HG02678 (cell line): ENCODE measurements around the gene SPOCD1.

Experiments
- ATAC-seq: cut with Tn5 transposase; IDR thresholded peaks from one replicate; pipeline ENCODE4 v1.9.1; 2021; ENCODE audit warnings: mild to moderate bottlenecking, moderate library complexity; ENCODE audit not compliant: unreplicated experiment

SPOCD1 gene

DNA sequence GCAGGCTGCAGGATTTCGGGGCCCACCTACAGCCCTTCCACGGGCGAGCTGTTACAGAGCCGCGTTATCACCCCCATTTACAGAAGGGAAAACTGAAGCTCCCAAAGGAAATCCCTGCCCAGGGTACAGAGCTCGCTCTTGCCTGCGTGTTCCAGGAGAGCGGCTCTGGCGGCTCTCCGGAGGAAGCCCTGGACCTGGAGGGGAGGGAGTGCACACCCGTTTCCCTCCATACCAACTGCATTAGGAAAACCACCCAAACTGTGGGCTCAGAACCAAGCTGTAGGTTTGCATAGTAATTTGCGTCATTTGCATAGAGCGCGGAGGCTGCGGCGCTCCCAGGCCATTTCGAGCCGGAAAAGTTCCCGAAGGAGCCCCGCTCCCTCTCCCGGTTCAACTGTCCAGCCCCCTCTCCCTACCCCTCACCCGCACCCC, 27.0 kb downstream of the SPOCD1 start:
- ATAC-seq: peak; percentile 20

DNA sequence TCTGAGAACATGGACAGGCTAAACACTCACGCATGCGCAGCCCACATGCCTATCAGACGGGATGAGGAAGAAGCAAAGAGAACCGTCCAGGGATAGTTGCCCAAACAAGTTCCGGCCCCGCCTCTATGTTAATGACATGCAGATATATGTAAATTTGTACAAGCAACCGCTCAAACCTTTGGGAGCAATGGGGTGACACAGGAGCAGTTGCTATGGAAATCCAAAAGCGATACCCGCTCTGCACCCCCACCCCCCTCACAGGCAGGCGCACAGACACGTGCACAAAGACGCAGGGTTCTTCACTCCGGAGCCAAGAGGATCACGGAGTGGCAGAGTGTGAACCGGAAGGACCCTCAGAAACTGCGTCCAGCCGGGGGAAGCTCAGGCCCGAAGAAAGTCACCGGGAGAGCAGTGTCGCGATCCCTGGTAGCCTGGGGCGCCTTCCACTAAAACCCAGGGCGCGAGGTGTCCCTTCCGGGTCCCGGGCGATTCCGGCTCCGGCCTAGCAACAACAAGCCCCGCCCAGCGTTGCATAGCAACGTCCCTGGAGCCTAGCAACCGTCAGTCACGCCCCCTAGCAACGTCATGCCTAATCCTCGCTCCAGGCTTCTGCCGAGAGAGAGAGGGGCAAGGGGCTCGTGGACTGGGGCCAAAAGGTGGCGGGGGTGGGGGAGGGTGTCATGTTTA, 27.5 kb downstream of the SPOCD1 start:
- peak; percentile 70 for ATAC-seq

DNA sequence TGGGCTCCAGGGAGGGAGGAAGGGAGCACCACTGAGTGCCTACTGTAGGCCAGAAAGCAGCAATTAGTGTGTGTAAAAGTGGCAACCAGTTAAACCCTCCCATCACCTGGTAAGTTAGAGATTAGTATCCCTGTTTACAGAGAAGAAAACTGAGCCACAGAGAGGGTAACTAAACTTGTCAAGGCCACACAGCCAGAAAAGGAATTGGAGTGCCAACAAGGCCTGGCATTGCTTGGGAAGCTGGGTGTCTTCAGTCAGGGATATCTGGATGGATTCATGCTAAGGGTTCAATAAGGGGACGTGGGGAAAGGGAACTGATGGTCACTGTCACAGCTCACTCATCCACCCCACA, 28.1 kb downstream of the SPOCD1 start:
- no peak for ATAC-seq

GRCh38 chr1:31787261-31787660, 28.6 kb downstream of the SPOCD1 start:
- no peak for ATAC-seq

DNA sequence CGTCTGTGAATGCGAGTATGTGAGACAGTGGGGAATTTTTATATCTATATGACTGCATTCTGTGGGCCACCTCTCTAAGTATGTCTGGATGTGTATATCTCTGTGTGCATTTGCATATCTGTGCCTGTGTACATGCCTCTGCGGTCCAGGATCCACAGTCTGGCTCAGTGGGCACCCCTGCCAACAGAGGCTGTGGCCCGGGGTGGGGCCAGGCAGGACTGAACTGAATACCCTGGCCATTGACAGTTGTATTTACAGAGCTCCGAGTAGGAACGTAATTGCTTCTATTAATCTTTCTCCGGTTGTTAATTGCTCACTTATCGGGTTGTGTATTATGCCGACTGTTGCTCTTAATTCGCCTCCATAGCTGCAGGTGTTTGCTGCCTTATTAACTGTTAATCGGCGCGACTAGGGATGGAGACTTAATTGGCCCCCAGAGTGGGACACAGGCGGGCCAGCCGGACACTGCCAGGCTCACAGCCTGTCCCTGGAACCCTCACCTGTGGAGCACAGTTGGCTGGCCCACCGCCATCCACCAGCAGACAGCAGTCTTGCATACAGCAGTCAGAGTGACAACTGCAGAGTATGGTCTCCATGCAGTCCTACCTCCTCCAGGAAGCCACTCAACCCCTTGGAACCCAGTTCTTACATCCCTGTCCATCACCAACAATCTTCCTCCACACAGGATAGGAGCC, 29.3 kb downstream of the SPOCD1 start:
- no peak for ATAC-seq

- no peak for ATAC-seq
These were observed 29.9 kb downstream of the SPOCD1 start for GRCh38 chr1:31785947-31786290.

- no peak for ATAC-seq
These were observed 30.5 kb downstream of the SPOCD1 start for GRCh38 chr1:31785020-31785946.

DNA sequence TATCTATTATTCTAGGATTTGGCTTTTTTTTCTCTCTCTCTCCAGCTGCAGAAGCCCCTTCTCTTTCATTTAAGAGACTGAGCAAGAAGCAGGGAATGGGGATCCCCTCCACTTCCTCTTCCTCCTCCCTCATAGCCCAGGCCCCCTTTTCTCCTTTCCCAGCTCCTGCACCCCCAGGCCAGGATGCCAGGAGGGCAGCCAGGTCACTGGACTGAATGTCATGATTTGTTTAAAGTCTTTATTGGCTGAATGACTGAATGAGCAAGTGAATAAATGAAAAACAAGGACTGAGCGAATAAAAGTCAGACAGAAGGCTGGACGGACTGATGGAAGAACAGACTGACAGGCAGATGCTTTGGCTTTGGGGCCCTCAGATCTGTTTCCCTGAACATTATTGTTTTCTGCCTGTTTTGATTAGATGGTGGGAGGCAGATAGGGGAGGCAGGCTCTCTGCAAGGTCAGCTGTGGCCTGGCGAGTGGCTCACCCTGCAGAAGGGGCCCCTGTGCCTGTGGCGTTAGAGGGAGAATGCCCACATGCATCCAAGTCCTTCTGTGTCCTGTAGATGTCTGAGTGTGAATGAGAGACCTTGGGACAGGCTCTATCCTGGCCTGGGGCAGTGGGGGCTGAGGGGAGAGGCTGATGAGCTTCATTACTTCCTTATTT, 31.3 kb downstream of the SPOCD1 start:
- ATAC-seq: no peak

DNA sequence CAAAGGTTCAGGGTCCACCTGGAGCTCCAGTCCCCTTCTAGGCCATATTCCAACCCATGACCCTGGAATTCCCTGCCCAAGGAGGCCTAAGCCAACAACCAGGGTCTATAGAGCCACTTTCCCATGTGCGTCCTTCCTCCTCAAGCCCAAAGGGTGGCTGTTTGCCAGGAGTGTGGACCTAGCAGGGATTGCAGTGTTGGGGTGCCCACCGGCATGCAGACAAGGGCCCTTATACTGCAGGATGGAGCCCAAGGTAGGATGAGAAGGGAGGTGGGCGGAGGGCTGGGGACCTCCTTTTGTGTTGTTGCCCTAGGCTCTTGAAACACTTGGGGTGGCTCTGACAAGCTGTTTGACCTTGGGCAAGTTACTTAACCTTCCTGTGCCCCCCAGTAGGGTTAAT, 32.0 kb downstream of the SPOCD1 start:
- no peak for ATAC-seq

DNA sequence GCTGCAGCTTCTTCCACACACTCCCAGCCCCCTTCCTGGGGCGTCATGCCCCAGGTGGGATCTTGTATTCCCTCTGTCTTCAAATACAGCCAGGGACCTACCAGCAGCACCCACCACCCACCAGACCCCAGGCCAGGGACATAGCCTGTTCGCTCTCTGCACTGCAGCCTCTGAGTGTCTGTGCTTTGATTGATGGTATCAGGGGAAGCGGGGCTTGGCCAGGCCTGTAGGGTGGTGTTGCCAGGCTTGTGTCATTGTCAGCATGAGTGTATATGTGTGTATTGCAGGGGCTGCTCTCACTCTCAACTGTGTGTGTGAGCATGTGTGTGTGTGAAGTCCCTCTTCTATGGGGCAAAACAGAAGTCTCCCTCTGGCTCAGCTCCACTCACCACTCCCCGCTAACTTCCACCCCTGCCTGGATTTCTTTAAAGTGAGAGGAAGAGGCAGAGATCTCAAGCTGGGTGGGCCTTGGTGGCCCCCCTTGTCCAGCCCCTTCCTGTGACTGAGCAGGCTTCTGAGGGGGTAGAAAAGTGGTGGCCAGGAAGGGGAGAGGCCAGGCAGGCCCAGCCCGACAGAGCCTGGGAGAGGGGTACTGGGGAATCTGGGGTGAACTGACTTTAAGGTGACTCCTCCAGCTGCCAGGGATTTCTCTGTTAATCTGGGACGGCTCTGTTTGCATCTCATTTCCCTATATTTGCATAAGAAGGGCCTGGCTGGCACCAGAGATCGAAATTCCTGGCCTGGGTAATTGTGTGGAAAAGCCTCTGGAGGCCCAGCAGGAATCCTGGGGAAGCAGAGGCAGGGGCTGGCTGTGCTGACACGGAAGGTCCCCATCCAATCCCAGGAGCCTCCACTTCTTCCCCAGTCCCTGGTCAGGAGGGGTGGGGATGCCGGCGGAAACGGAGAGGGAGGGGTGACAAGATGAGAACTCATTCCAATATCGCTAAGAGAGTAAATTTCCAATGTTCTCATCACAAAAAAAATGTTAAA, 33.1 kb downstream of the SPOCD1 start:
- no peak for ATAC-seq

DNA sequence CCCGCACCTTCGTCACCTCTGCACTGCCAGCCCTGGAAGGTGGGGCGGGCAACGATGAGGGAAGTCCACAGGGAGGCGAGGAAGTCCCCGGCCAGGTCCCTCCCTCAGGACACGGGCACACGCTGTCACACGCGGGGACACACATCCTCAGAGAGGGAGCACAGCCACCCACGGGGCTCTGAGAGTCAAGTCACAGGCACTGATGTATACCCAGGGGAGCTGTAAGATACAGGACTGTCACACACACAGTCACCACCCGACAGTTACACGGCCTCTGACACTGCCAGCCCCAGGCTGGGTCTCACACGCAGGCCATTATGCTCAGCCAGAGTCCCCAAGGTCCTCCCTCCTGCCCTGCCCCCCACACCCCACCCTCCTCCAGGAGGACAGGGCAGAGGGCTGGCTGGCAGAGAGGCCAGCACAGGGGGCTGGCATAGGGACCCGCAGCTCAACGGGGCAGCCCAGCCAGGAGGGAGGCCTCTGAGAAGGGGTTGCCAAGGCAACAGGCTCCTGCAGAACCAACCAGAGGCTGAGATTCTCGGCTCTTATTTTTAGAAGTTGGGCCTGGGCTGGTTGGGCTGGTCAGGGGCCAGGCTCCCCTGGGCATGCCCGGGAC, 34.0 kb downstream of the SPOCD1 start:
- no peak for ATAC-seq

DNA sequence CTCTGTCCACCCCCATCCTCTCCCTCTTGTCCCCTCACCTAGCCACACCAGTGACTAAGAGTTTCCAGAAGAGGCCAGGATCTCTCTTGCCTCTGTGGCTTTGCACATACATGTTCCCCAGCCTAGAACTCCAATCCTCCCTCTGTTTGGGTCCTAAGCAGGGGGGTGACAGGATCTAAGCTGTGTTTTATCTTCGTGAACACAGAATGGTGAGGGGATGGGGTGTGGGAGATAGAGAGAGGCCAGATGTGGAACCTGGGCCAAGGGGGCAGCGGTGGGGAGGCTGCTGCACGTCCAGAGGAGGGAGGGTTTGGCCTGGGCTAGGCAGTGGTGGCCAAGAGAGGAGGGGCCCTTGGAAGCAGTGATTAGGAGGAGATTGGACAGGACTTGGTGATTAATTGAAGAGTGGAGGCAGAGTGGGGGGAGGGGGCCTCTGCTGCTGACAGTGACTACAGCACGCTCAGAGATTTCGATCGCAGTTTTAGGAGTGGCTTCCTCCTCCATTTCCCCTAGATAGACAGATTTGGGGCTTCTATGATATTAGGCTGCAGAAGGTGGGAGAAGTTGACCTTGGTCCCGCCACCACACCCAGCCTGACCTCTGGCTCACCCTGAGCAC, 34.6 kb downstream of the SPOCD1 start:
- ATAC-seq: no peak

DNA sequence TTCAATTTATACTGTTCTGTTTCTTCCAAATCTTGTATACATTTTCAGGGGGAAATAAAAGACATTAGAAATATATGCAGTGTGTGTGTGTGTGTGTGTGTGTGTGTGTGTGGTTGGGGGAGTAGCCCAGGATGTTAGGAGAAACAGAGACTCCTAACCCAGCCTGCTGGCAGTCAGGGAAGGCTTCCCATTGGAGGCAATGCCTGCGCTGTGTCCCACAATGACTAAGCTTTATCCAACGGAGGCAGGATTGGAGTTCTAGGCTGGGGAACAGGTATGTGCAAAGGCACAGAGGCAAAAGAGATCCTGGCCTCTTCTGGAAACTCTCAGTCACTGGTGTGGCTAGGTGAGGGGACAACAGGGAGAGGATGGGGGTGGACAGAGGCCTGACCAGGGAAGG, 35.2 kb downstream of the SPOCD1 start:
- ATAC-seq: no peak

GRCh38 chr1:31779687-31780086, 36.1 kb downstream of the SPOCD1 start:
- ATAC-seq: no peak

GRCh38 chr1:31778763-31779488, 36.9 kb downstream of the SPOCD1 start:
- no peak for ATAC-seq

DNA sequence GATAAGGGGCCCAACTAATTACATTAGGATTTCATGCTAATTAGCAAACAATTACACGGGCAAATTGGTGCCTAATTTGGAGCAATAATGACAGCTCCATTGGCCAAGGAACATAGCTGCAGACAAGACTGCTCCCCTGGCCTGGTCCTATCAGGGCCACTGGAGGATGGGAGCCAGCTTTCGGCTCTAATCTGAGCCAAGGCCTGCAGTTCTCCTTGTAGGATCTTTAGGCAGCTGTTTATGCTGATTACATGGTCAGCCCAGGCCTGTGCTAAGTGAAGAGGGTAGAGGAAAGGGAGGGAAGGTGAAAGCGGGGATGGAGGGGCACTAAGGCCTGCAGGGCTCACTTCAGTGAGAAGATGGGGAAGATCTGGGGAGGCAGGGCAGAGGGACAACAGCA, 39.3 kb downstream of the SPOCD1 start:
- no peak for ATAC-seq

- no peak for ATAC-seq
These were observed 39.8 kb downstream of the SPOCD1 start for GRCh38 chr1:31776032-31776431.

GRCh38 chr1:31775210-31775999, 40.4 kb downstream of the SPOCD1 start:
- ATAC-seq: no peak
